ENCODE measurements around the gene ZNF474.

The ZNF474 gene

GRCh38 chr5:122195802-122196394 is 66.6 kb downstream of the ZNF474 start:
- Mint-ChIP-seq H3K9me3 (no peaks in the 10 kb centered on the region), H3K4me1 (ENCODE audit: low read depth) (no peaks in the 10 kb centered on the region), H3K36me3 (ENCODE audit: low read depth) (no peaks in the 10 kb centered on the region), H3K27ac (no peak overlapping the region), H3K27me3 (ENCODE audit: low read depth) (no peaks in the 10 kb centered on the region), H3K4me3 (no peak overlapping the region)

- H3K9me3 Mint-ChIP-seq, result no peaks in the 10 kb centered on the region
- H3K27ac Mint-ChIP-seq, result no peak overlapping the region
- no peaks in the 10 kb centered on the region for H3K36me3 Mint-ChIP-seq (ENCODE audit: low read depth)
- H3K4me1 Mint-ChIP-seq (ENCODE audit: low read depth), result no peaks in the 10 kb centered on the region
- H3K27me3 Mint-ChIP-seq (ENCODE audit: low read depth), result no peaks in the 10 kb centered on the region
- H3K4me3 Mint-ChIP-seq, result no peak overlapping the region
Observed at GRCh38 chr5:122199146-122199545, 69.8 kb downstream of the ZNF474 start.

- no peaks in the 10 kb centered on the region for H3K27me3 Mint-ChIP-seq (ENCODE audit: low read depth)
- no peaks in the 10 kb centered on the region for H3K36me3 Mint-ChIP-seq (ENCODE audit: low read depth)
- no peak overlapping the region for H3K27ac Mint-ChIP-seq
- no peaks in the 10 kb centered on the region for H3K4me1 Mint-ChIP-seq (ENCODE audit: low read depth)
- H3K4me3 Mint-ChIP-seq, result no peak overlapping the region
- no peaks in the 10 kb centered on the region for H3K9me3 Mint-ChIP-seq
Observed at GRCh38 chr5:122200450-122200849, 71.1 kb downstream of the ZNF474 start.

GRCh38 chr5:122200865-122201264 is 71.5 kb downstream of the ZNF474 start:
- Mint-ChIP-seq H3K4me1 (ENCODE audit: low read depth) (no peaks in the 10 kb centered on the region), H3K27me3 (ENCODE audit: low read depth) (no peaks in the 10 kb centered on the region), H3K27ac (no peak overlapping the region), H3K4me3 (no peak overlapping the region), H3K36me3 (ENCODE audit: low read depth) (no peaks in the 10 kb centered on the region), H3K9me3 (no peaks in the 10 kb centered on the region)

GRCh38 chr5:122201365-122201764 is 72.0 kb downstream of the ZNF474 start:
- no peaks in the 10 kb centered on the region for H3K27me3 Mint-ChIP-seq (ENCODE audit: low read depth)
- no peak overlapping the region for H3K27ac Mint-ChIP-seq
- no peaks in the 10 kb centered on the region for H3K9me3 Mint-ChIP-seq
- no peaks in the 10 kb centered on the region for H3K36me3 Mint-ChIP-seq (ENCODE audit: low read depth)
- H3K4me1 Mint-ChIP-seq (ENCODE audit: low read depth), result no peaks in the 10 kb centered on the region
- no peak overlapping the region for H3K4me3 Mint-ChIP-seq

GRCh38 chr5:122202952-122203351 is 73.6 kb downstream of the ZNF474 start:
- H3K4me1 Mint-ChIP-seq (ENCODE audit: low read depth), result no peaks in the 10 kb centered on the region
- no peaks in the 10 kb centered on the region for H3K27me3 Mint-ChIP-seq (ENCODE audit: low read depth)
- no peak overlapping the region for H3K4me3 Mint-ChIP-seq
- H3K27ac Mint-ChIP-seq, result no peak overlapping the region
- H3K36me3 Mint-ChIP-seq (ENCODE audit: low read depth), result no peaks in the 10 kb centered on the region
- no peaks in the 10 kb centered on the region for H3K9me3 Mint-ChIP-seq
